H9 (cell line): ENCODE results near the gene ABHD11. TPM values are rescaled to one million over a fixed set of nuclear protein-coding genes. Genes with fewer than 3 reads are reported as not detected.

Experiments
- DNase-seq: peaks from one replicate; pipeline ENCODE4 v3.0.0-alpha.2; 2017
- H2AFZ ChIP-seq: one replicate; pipeline ENCODE4 v1.6.1; 2013; ENCODE audit warnings: mild to moderate bottlenecking, low read length, control low read depth, moderate library complexity
- H2AK5ac ChIP-seq: 2 replicates; pipeline ENCODE4 v1.6.1; 2013; ENCODE audit warnings: low read length, control low read depth, mixed read lengths; ENCODE audit not compliant: insufficient read length
- H2BK120ac ChIP-seq: one replicate; pipeline ENCODE4 v1.6.1; 2013; ENCODE audit warnings: low read depth, mild to moderate bottlenecking, low read length, control low read depth, inconsistent platforms; ENCODE audit not compliant: poor library complexity, severe bottlenecking
- H2BK12ac ChIP-seq: 2 replicates; pipeline ENCODE4 v1.6.1; 2013; ENCODE audit warnings: low read length, control low read depth, mixed read lengths, low read depth; ENCODE audit not compliant: insufficient read length
- H2BK15ac ChIP-seq: 2 replicates; pipeline ENCODE4 v1.6.1; 2013; ENCODE audit warnings: low read depth, low read length, control low read depth
- H2BK20ac ChIP-seq: one replicate; pipeline ENCODE4 v1.6.1; 2013; ENCODE audit warnings: low read depth, mild to moderate bottlenecking, low read length, control low read depth, inconsistent platforms; ENCODE audit not compliant: poor library complexity, severe bottlenecking
- H2BK5ac ChIP-seq: 2 replicates; pipeline ENCODE4 v1.6.1; 2013; ENCODE audit warnings: low read length, control low read depth, mixed read lengths; ENCODE audit not compliant: insufficient read length
- H3K14ac ChIP-seq: 2 replicates; pipeline ENCODE4 v1.6.1; 2013; ENCODE audit warnings: low read length, control low read depth; ENCODE audit not compliant: insufficient read depth
- H3K18ac ChIP-seq: 2 replicates; pipeline ENCODE4 v1.6.1; 2013; ENCODE audit warnings: low read depth, mild to moderate bottlenecking, mixed read lengths, low read length, control low read depth; ENCODE audit not compliant: insufficient read length
- H3K23ac ChIP-seq: 2 replicates; pipeline ENCODE4 v1.6.1; 2013; ENCODE audit warnings: low read length, control low read depth, mixed read lengths, low read depth; ENCODE audit not compliant: insufficient read length
- H3K23me2 ChIP-seq: 2 replicates; pipeline ENCODE4 v1.6.1; 2013; ENCODE audit warnings: low read depth, mild to moderate bottlenecking, mixed read lengths, low read length, control low read depth; ENCODE audit not compliant: insufficient read length, poor library complexity, severe bottlenecking
- H3K27ac ChIP-seq: 2 replicates; pipeline ENCODE4 v1.5.1; 2013; ENCODE audit warnings: low read length, control low read depth, mixed read lengths, low read depth; ENCODE audit not compliant: insufficient read length
- H3K27me3 ChIP-seq: 2 replicates; pipeline ENCODE4 v1.6.1; 2013; ENCODE audit warnings: low read length, control low read depth, inconsistent platforms; ENCODE audit not compliant: insufficient read depth
- H3K4ac ChIP-seq: 2 replicates; pipeline ENCODE4 v1.6.1; 2013; ENCODE audit warnings: low read depth, mild to moderate bottlenecking, control low read depth, inconsistent platforms, low read length, moderate library complexity
- H3K4me1 ChIP-seq: 2 replicates; pipeline ENCODE4 v1.6.1; 2013; ENCODE audit warnings: low read length, control low read depth, inconsistent platforms; ENCODE audit not compliant: insufficient read depth
- H3K4me2 ChIP-seq: 2 replicates; pipeline ENCODE4 v1.6.1; 2013; ENCODE audit warnings: low read length, control low read depth, mixed read lengths; ENCODE audit not compliant: insufficient read length, insufficient read depth
- H3K56ac ChIP-seq: 2 replicates; pipeline ENCODE4 v1.6.1; 2013; ENCODE audit warnings: low read depth, mild to moderate bottlenecking, mixed read lengths, low read length, control low read depth; ENCODE audit not compliant: insufficient read length
- H3K79me1 ChIP-seq: 2 replicates; pipeline ENCODE4 v1.6.1; 2013; ENCODE audit warnings: low read depth, mild to moderate bottlenecking, moderate library complexity, low read length, control low read depth, inconsistent platforms; ENCODE audit not compliant: insufficient read depth, poor library complexity, severe bottlenecking
- H3K79me2 ChIP-seq: 2 replicates; pipeline ENCODE4 v1.6.1; 2013; ENCODE audit warnings: low read length, control low read depth, inconsistent platforms; ENCODE audit not compliant: insufficient read depth
- H3K9ac ChIP-seq: 2 replicates; pipeline ENCODE4 v1.6.1; 2013; ENCODE audit warnings: low read length, control low read depth, mixed read lengths; ENCODE audit not compliant: insufficient read length; ENCODE audit errors: extremely low read depth
- H3K9me3 ChIP-seq: one replicate; pipeline ENCODE4 v1.6.1; 2013; ENCODE audit warnings: low read depth, low read length, inconsistent platforms; ENCODE audit not compliant: control insufficient read depth
- H3T11ph ChIP-seq: one replicate; pipeline ENCODE4 v1.6.1; 2013; ENCODE audit warnings: mild to moderate bottlenecking, low read length, control low read depth, inconsistent platforms
- H4K20me1 ChIP-seq: one replicate; pipeline ENCODE4 v1.6.1; 2013; ENCODE audit not compliant: control insufficient read depth, insufficient read length, insufficient read depth
- H4K5ac ChIP-seq: 2 replicates; pipeline ENCODE4 v1.6.1; 2013; ENCODE audit warnings: low read depth, mild to moderate bottlenecking, mixed read lengths, low read length, control low read depth; ENCODE audit not compliant: insufficient read length
- H4K8ac ChIP-seq: replicated peaks from 2 replicates; pipeline ENCODE4 v1.6.1; 2013; ENCODE audit warnings: low read length, control low read depth, mixed read lengths, low read depth; ENCODE audit not compliant: insufficient read length
- H4K91ac ChIP-seq: 2 replicates; pipeline ENCODE4 v1.6.1; 2013; ENCODE audit warnings: low read depth, mild to moderate bottlenecking, moderate library complexity, mixed read lengths, low read length, control low read depth; ENCODE audit not compliant: insufficient read length
- H3K27ac Mint-ChIP-seq, 3 experiments: 2 replicates in 2 of 3; 3 replicates in 1 of 3; pipeline ENCODE4 v1.8.0; 2020 to 2021; ENCODE audit warnings: mixed read lengths in 3 of 3, mild to moderate bottlenecking in 1 of 3, moderate library complexity in 1 of 3
- H3K27me3 Mint-ChIP-seq: 2 replicates; pipeline ENCODE4 v1.8.0; 2021; ENCODE audit warnings: low read depth, mild to moderate bottlenecking, moderate library complexity, mixed read lengths
- H3K36me3 Mint-ChIP-seq, 3 experiments: 2 replicates in 2 of 3; 3 replicates in 1 of 3; pipeline ENCODE4 v1.8.0; 2020 to 2021; ENCODE audit warnings: low read depth in 3 of 3, mixed read lengths in 3 of 3; ENCODE audit not compliant: insufficient read depth in 1 of 3
- H3K4me1 Mint-ChIP-seq, 2 experiments: 2 replicates each; pipeline ENCODE4 v1.8.0; 2020; ENCODE audit warnings: mixed read lengths in 2 of 2
- H3K4me3 Mint-ChIP-seq, 2 experiments: 2 replicates in 1 of 2; 3 replicates in 1 of 2; pipeline ENCODE4 v1.8.0; 2020 to 2021; ENCODE audit warnings: mild to moderate bottlenecking in 2 of 2, mixed read lengths in 2 of 2, moderate library complexity in 1 of 2
- H3K9me3 Mint-ChIP-seq, 2 experiments: 2 replicates in 1 of 2; 3 replicates in 1 of 2; pipeline ENCODE4 v1.8.0; 2020; ENCODE audit warnings: mild to moderate bottlenecking in 2 of 2, mixed read lengths in 2 of 2, moderate library complexity in 1 of 2
- WGBS: extraction: QIAGEN DNeasy Blood & Tissue Kit; methylation state at CpG from one replicate; pipeline ENCODE4 v1.1.7; 2013; ENCODE audit warnings: missing lambda C conversion rate, low lambda C conversion rate, mixed read lengths; ENCODE audit not compliant: insufficient read length; ENCODE audit errors: extremely low coverage; 5-methylcytosine and 5-hydroxymethylcytosine counted together
- total RNA-seq: library from RNA; stranded (reverse); gene quantifications from 2 replicates; pipeline ENCODE4 v1.2.1, GENCODE V29; 2021
- TF ChIP-seq, protein P1 (sequence below): fragments of 200-600 bp; sonication (generic); conservative IDR thresholded peaks from 3 replicates; pipeline ENCODE4 v1.8.0; 2021; ENCODE audit warnings: antibody characterized with exemption, mild to moderate bottlenecking

The ABHD11 gene
- total RNA-seq, 1 experiment from 2014 or later, result 34.4 TPM

DNA sequence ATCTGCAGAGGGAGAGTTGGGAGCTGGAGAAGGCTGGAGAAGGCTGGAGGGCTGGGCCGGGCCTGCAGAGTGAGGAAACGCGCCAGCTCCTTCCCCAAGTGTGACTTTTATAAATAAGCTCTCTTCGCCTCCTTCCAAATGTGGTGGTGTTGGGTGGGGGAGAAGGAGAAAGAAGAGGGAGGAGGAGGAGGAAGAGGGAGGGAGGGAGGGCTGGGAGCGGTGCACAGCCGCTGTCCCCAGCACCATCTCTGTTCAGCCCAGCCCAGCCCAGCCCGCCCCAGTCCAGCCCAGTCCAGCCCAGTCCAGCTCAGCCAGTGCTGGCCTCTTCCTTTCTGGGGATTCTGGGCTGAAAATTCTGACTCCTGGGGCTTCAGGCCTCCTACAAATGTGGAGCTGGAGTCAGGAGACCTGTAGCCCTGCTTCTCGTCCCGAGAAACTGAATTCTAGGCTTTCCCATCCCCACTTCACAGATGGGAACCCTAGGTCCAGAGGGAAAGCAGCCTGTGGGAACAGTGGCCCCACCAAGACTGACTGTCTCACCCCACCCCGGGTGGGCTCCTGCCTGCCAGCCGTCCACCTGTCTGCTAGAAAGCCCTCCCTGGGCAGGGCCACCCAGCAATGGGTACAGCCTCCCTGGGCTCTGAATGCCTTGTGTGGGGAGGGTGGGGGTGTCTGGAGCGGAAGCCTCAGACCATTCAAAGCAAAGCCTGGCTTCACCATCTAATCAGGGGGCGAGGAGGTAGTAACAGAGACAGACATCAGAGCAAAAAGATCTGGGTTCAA is 21.4 kb downstream of the ABHD11 start:
- Histone ChIP-seq H3K79me2 (no peaks in the 10 kb centered on the region), H3K23me2 (peaks cover 9% of the 10 kb centered on the region), H3K4ac (no peak overlapping the region), H3K27me3 (peaks cover 3% of the 10 kb centered on the region; the same call in 1 of the 2 replicates), H3K4me1 (no peaks in the 10 kb centered on the region), H3K9me3 (no peaks in the 10 kb centered on the region), H2AFZ (no peak overlapping the region), H3K9ac (no peak overlapping the region), H4K20me1 (no peaks in the 10 kb centered on the region), H4K8ac (no peak overlapping the region), H2AK5ac (no peak overlapping the region), H3T11ph (no peak overlapping the region), H3K18ac (no peak overlapping the region), H3K79me1 (no peaks in the 10 kb centered on the region), H4K5ac (no peak overlapping the region), H2BK5ac (no peak overlapping the region), H2BK120ac (no peak overlapping the region), H3K14ac (no peak overlapping the region), H3K27ac (no peak overlapping the region), H2BK15ac (no peak overlapping the region), H3K4me2 (no peak overlapping the region), H2BK20ac (no peak overlapping the region), H3K56ac (no peak overlapping the region), H3K23ac (no peak overlapping the region), H2BK12ac (no peak overlapping the region), H4K91ac (no peak overlapping the region)
- TF ChIP-seq, protein P1, sequence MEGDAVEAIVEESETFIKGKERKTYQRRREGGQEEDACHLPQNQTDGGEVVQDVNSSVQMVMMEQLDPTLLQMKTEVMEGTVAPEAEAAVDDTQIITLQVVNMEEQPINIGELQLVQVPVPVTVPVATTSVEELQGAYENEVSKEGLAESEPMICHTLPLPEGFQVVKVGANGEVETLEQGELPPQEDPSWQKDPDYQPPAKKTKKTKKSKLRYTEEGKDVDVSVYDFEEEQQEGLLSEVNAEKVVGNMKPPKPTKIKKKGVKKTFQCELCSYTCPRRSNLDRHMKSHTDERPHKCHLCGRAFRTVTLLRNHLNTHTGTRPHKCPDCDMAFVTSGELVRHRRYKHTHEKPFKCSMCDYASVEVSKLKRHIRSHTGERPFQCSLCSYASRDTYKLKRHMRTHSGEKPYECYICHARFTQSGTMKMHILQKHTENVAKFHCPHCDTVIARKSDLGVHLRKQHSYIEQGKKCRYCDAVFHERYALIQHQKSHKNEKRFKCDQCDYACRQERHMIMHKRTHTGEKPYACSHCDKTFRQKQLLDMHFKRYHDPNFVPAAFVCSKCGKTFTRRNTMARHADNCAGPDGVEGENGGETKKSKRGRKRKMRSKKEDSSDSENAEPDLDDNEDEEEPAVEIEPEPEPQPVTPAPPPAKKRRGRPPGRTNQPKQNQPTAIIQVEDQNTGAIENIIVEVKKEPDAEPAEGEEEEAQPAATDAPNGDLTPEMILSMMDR, result no peak
- H3K4me1 Mint-ChIP-seq, result peaks cover 0 to 7% of the 10 kb centered on the region in 2 experiments; a peak in 2 of 4 replicates
- H3K27ac Mint-ChIP-seq, result no peak overlapping the region
- peak overlapping the region; percentile 25 to 66; a peak in 1 of 5 replicates for H3K4me3 Mint-ChIP-seq
- no peak for DNase-seq
- no CpG with 5 or more reads among the region's 13 CpGs for WGBS
- H3K36me3 Mint-ChIP-seq, result peaks cover 0 to 2% (median 0%) of the 10 kb centered on the region in 3 experiments; a peak in 2 of 7 replicates
- H3K27me3 Mint-ChIP-seq, result peaks cover 37% of the 10 kb centered on the region
- H3K9me3 Mint-ChIP-seq, result no peaks in the 10 kb centered on the region; a peak in 1 of 5 replicates
